ENCODE results near the gene STARD5. TPM values are rescaled to one million over a fixed set of nuclear protein-coding genes. Genes with fewer than 3 reads are reported as not detected.
"Not testable (repeated sequence)": the region's sequence is repeated elsewhere in the genome, so short reads cannot be mapped to it uniquely, and the experiment has no call there.

STARD5 gene
- total RNA-seq, 1 donor from 2014 or later: 28.0 TPM

- Histone ChIP-seq H3K27me3 (no peaks in the 10 kb centered on the region), H3K4me1 (no peaks in the 10 kb centered on the region), H3K27ac (no peak overlapping the region), H3K36me3 (no peaks in the 10 kb centered on the region), H3K4me3 (no peak overlapping the region), H3K9me3 (no peaks in the 10 kb centered on the region)
- intact Hi-C loops (cut with DNase I): no loop called here
- DNase-seq (ENCODE audit: extremely low spot score in 2 of 2): peak in 1 of 2 donors; percentile 64
- TF ChIP-seq POLR2A (IDR thresholded peaks at IDR 0.05) (no peak), POLR2AphosphoS5 (IDR thresholded peaks at IDR 0.05; ENCODE audit: insufficient read depth in 1 of 2, low read depth in 1 of 2) (no peak)
- TF ChIP-seq, protein P1, sequence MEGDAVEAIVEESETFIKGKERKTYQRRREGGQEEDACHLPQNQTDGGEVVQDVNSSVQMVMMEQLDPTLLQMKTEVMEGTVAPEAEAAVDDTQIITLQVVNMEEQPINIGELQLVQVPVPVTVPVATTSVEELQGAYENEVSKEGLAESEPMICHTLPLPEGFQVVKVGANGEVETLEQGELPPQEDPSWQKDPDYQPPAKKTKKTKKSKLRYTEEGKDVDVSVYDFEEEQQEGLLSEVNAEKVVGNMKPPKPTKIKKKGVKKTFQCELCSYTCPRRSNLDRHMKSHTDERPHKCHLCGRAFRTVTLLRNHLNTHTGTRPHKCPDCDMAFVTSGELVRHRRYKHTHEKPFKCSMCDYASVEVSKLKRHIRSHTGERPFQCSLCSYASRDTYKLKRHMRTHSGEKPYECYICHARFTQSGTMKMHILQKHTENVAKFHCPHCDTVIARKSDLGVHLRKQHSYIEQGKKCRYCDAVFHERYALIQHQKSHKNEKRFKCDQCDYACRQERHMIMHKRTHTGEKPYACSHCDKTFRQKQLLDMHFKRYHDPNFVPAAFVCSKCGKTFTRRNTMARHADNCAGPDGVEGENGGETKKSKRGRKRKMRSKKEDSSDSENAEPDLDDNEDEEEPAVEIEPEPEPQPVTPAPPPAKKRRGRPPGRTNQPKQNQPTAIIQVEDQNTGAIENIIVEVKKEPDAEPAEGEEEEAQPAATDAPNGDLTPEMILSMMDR (IDR thresholded peaks at IDR 0.05): no peak
Measured at GRCh38 chr15:81357180-81357686, 33.3 kb upstream of the STARD5 start.

GRCh38 chr15:81356252-81356651, 32.3 kb upstream of the STARD5 start:
- Histone ChIP-seq H3K27me3 (no peaks in the 10 kb centered on the region), H3K4me3 (no peak overlapping the region), H3K9me3 (no peaks in the 10 kb centered on the region), H3K36me3 (no peaks in the 10 kb centered on the region), H3K4me1 (no peaks in the 10 kb centered on the region), H3K27ac (no peak overlapping the region)
- DNase-seq (ENCODE audit: extremely low spot score in 2 of 2): peak in 1 of 2 donors; percentile 56
- TF ChIP-seq POLR2AphosphoS5 (IDR thresholded peaks at IDR 0.05; ENCODE audit: insufficient read depth in 1 of 2, low read depth in 1 of 2) (no peak), POLR2A (IDR thresholded peaks at IDR 0.05) (no peak)
- TF ChIP-seq, protein P1 (IDR thresholded peaks at IDR 0.05): no peak
- intact Hi-C loops (cut with DNase I): no loop called here

DNA sequence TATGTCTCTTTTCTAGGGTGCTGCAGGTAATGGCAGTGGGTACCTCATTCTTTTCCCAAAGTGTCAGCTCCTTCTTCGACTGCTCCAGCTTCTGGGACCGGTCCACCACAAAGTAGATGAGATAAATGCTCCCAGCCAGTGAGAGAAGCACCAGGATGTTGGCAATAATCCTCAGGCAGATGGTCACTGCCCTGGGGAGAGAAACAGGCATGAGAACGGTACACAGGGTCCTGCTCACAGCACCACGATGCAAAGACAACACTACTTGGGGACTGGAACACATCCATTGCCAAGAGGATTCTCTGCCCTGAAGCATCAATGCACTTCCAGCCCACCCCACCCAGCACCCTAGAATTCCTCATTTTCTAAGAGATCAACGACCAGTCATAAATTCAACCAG, 27.7 kb upstream of the STARD5 start:
- TF ChIP-seq, protein P1 (IDR thresholded peaks at IDR 0.05): no peak
- no peak for TF ChIP-seq POLR2A (IDR thresholded peaks at IDR 0.05)
- peak in 1 of 2 donors; percentile 60 for DNase-seq (ENCODE audit: extremely low spot score in 2 of 2)
- Histone ChIP-seq H3K4me1 (no peaks in the 10 kb centered on the region), H3K4me3 (no peak overlapping the region), H3K36me3 (no peaks in the 10 kb centered on the region), H3K27ac (no peak overlapping the region), H3K9me3 (no peaks in the 10 kb centered on the region), H3K27me3 (no peaks in the 10 kb centered on the region)
- intact Hi-C loops (cut with DNase I): no loop called here

DNA sequence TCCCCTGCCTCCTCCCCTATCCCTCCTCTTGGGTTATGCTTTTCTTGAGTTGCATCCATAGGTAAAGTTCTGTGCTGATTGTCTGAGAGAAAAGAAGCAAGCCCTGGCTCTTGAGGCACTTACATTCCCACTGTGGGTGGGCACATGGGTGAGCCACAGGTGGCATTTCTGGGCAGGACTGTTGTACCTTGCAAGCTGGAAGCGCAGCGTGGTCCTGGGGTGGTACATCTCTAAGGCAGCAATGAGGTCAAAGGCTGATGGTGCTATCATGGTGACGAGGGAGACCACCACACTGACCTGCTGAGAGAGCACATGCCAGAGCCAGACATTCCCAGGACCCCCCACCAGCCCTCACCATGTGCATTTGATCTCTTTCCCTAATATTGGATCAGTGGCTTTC, 25.3 kb upstream of the STARD5 start:
- DNase-seq (ENCODE audit: extremely low spot score in 2 of 2): peak in 1 of 2 donors; percentile 69
- no peaks in the 10 kb centered on the region for H3K9me3 ChIP-seq
- intact Hi-C loops (cut with DNase I): no loop called here
- H3K4me1 ChIP-seq: no peaks in the 10 kb centered on the region
- no peaks in the 10 kb centered on the region for H3K36me3 ChIP-seq
- no peaks in the 10 kb centered on the region for H3K27me3 ChIP-seq
- TF ChIP-seq, protein P1 (IDR thresholded peaks at IDR 0.05): no peak
- TF ChIP-seq POLR2AphosphoS5 (IDR thresholded peaks at IDR 0.05; ENCODE audit: insufficient read depth in 1 of 2, low read depth in 1 of 2) (no peak), POLR2A (IDR thresholded peaks at IDR 0.05) (no peak)
- H3K4me3 ChIP-seq: no peak overlapping the region
- H3K27ac ChIP-seq: no peak overlapping the region

GRCh38 chr15:81348691-81349090, 24.8 kb upstream of the STARD5 start:
- H3K36me3 ChIP-seq; H3K27ac ChIP-seq; H3K4me3 ChIP-seq; H3K4me1 ChIP-seq; H3K9me3 ChIP-seq; DNase-seq (ENCODE audit: extremely low spot score in 2 of 2); intact Hi-C loops (cut with DNase I); H3K27me3 ChIP-seq: not testable (repeated sequence)
